AG09309 (cell line): Measurements from ENCODE around the gene ANO9.
A peak's percentile ranks its signal among the peaks of the same experiment; 100 is the strongest.
"Not testable (repeated sequence)": the region's sequence is repeated elsewhere in the genome, so short reads cannot be mapped to it uniquely, and the experiment has no call there.

Source experiments
- DNase-seq: peaks from one replicate; pipeline ENCODE4 v3.0.0-alpha.2; 2010; ENCODE audit warnings: low read depth
- H3K4me3 ChIP-seq: 2 replicates; pipeline ENCODE4 v1.5.1; 2011; ENCODE audit warnings: mild to moderate bottlenecking, low read depth, low read length, moderate library complexity; ENCODE audit not compliant: control insufficient read depth
- TF ChIP-seq, protein P1 (sequence below): IDR thresholded peaks from 2 replicates; pipeline ENCODE4 v1.5.1; 2011; ENCODE audit warnings: mild to moderate bottlenecking, low read depth, low read length, inconsistent platforms; ENCODE audit not compliant: insufficient read depth, control insufficient read depth; ENCODE audit errors: missing control alignments

ANO9 gene

GRCh38 chr11:416051-416756, 25.6 kb downstream of the ANO9 start:
- TF ChIP-seq, protein P1, sequence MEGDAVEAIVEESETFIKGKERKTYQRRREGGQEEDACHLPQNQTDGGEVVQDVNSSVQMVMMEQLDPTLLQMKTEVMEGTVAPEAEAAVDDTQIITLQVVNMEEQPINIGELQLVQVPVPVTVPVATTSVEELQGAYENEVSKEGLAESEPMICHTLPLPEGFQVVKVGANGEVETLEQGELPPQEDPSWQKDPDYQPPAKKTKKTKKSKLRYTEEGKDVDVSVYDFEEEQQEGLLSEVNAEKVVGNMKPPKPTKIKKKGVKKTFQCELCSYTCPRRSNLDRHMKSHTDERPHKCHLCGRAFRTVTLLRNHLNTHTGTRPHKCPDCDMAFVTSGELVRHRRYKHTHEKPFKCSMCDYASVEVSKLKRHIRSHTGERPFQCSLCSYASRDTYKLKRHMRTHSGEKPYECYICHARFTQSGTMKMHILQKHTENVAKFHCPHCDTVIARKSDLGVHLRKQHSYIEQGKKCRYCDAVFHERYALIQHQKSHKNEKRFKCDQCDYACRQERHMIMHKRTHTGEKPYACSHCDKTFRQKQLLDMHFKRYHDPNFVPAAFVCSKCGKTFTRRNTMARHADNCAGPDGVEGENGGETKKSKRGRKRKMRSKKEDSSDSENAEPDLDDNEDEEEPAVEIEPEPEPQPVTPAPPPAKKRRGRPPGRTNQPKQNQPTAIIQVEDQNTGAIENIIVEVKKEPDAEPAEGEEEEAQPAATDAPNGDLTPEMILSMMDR, result no peak
- DNase-seq, result no peak
- H3K4me3 ChIP-seq, result peak overlapping the region; percentile 57

DNA sequence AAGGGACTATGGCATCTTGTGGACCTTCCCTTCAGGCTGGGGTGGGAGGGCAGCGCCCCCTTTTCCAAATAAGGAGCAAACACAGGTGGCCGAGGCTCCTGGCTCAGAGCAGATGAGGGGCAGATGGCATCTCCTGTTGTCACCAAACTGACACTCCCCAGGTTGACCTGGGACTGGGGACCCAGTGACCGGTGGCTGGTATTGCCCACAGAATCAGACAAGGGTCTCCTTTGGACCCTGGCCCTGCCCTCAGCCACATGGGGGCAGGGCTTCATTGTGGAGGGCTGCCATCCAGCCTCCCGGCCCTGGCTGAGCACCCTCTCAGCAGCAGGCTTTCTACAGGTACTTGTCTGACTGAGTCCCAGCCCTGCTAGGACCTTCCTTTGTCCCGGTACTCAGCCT, 26.2 kb downstream of the ANO9 start:
- DNase-seq, result no peak
- H3K4me3 ChIP-seq, result no peak overlapping the region

GRCh38 chr11:414318-414857, 27.4 kb downstream of the ANO9 start:
- TF ChIP-seq, protein P1, result no peak
- no peak overlapping the region for H3K4me3 ChIP-seq
- no peak for DNase-seq

More for the DNA sequence above, 26.2 kb downstream of the ANO9 start:
- TF ChIP-seq, protein P1, result no peak

DNA sequence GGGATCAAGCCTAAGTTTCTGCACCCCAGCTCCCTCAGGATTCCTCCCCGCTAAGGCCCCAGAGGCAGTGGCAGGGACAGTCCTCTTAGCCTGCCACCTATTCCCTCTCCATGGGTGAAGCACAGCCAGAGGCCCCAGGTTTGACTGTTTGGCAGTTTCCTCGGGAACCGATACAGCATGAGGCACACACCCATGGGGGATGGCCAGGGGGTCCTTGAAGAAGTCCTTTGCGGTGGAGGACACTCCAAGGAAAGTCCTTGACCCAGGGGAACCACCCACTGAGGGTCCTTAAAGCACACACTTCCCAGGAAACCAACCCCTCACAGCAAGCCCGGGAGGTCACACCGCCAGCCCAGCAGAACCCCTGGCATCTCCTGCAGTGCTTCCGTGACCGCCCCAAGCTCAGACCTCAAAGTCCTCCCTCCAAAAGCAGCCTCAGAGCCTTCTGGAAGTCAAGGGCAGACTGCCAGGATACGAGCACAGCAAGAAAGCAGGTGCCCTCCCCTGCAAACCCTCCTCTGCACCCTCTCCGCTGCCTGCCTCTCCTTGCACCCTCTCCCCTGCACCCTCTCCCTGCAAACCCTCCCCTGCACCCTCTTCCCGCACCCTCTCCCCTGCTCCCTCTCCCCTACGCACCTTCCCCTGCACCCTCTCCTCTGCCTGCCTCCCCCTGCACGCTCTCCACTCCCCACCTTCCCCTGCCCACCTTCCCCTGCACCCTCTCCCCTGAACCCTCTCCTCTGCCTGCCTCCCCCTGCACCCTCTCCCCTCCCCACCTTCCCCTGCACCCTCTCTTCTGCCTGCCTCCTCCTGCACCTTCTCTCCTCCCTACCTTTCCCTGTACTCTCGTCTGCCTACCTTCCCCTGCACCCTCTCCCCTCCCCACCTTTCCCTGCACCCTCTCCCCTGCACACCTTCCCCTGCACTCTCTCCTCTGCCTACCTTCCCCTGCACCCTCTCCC, 28.4 kb downstream of the ANO9 start:
- DNase-seq, result no peak
- no peak overlapping the region for H3K4me3 ChIP-seq
- TF ChIP-seq, protein P1, result no peak

DNA sequence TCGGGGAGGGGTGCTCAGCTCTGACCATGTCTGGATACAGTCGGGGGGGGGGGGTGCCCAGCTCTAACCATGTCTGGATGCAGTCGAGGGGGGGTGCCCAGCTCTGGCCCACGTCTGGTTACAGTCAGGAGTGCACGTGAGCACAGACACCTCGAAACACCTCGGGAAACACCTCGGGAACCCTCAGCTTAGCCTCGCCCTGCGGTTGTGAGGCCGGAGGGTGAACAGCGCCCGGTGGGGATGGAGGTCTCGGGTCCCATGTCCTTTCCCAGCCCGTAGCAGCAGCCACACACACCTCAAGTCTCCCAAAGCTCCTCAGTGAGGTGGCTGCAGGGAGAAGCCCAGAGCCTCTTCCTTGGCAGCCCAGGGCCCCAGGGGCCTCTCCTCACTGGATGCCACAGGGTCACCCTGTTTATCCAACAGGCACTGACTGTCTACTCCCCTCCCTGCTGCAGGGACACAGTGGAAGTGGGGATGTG, 29.1 kb downstream of the ANO9 start:
- TF ChIP-seq, protein P1, result no peak
- no peak overlapping the region for H3K4me3 ChIP-seq
- DNase-seq, result no peak

DNA sequence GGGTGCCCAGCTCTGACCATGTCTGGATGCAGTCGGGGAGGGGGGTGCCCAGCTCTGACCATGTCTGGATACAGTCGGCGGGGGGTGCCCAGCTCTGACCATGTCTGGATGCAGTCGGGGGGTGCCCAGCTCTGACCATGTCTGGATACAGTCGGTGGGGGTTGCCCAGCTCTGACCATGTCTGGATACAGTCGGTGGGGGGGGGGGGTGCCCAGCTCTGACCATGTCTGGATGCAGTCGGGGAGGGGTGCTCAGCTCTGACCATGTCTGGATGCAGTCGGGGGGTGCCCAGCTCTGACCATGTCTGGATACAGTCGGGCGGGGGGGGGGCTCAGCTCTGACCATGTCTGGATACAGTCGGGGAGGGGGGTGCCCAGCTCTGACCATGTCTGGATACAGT, 30.3 kb downstream of the ANO9 start:
- not testable (repeated sequence) for DNase-seq

GRCh38 chr11:410711-411110, 31.1 kb downstream of the ANO9 start:
- H3K4me3 ChIP-seq, DNase-seq: not testable (repeated sequence)

More for the DNA sequence above, 30.3 kb downstream of the ANO9 start:
- not testable (repeated sequence) for H3K4me3 ChIP-seq
